OCI-M2 (cell line): Measurements from ENCODE around the gene TBX18.

Experiments used
- DNase-seq: peaks from one replicate; lab custom pipeline; 2025; ENCODE audit not compliant: unreplicated experiment; lab: John Stamatoyannopoulos, UW

The TBX18 gene

DNA sequence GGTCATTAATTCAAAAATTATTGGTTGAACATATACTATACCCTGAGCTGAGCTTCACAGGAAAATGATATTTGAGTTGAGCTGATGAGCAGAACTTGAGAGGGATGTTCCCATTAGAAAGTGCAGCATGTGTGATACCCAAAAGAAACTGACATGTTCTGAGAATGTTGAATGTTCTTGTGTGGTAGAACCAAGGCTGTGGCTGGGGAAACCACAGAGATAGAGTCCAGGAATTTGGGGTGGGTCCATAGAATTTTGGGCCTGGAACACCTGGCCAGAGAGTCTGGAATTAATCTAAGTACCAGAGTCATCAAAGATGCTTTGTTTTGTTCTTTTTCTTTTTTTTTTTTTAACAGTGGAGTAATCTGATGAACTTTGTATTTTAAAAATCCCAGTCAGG, 88.7 kb downstream of the TBX18 start:
- no peak for DNase-seq

DNA sequence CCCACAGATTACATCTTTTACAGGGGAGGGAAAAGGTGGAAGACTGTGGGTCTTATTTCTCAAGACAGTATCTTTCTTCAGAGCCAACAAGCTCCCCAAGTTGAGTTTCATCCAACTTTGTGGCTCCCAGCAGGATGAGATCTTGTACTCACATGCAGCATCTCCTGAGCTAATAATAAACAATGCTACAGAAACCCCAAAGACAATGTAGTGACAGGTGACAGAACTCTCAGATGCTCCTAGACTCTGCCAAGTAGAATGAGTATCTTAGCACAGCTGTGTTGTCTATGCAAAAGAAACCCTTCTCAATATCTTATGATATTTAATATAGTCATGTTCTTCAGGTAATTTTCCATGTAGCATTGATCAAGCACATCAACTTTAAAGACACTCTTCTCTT, 90.0 kb downstream of the TBX18 start:
- DNase-seq = no peak

DNA sequence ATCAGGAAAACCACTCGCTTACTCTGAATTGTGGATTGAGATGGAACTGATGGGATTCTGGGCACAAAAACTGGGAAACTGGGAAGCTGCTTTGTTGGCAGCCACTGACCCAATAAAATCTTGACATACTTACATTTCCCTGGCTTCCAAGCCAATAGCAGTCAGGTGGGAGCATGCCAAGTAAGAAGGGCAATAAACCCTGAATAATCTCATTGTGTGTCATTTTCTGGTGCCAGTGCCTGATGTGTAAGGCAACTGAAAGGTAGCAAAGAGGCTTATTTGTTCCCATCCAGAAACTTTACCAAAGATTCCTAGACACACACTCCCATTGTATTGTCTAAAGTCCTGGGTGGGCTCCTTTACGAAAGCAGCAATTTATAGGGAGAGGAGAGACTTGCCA, 93.2 kb downstream of the TBX18 start:
- no peak for DNase-seq

DNA sequence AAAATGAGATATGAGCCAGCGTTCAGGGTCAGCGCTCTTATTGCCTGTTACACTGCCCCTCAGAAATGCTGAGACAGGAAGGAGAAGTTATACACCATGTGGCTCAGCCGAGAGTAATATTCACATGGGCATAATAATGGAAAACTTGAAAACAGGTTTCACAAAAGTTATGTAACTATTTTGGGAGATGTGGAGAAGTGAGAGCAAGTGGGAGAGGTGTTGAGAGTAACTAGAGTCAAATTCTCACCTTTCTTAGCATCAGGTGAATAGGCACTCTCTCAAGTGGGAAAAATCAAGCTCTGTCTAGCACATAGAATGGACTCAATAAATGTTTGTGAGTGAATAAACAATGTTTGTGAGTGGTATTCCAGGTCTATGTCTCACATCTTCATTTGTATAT, 94.5 kb downstream of the TBX18 start:
- DNase-seq = no peak

DNA sequence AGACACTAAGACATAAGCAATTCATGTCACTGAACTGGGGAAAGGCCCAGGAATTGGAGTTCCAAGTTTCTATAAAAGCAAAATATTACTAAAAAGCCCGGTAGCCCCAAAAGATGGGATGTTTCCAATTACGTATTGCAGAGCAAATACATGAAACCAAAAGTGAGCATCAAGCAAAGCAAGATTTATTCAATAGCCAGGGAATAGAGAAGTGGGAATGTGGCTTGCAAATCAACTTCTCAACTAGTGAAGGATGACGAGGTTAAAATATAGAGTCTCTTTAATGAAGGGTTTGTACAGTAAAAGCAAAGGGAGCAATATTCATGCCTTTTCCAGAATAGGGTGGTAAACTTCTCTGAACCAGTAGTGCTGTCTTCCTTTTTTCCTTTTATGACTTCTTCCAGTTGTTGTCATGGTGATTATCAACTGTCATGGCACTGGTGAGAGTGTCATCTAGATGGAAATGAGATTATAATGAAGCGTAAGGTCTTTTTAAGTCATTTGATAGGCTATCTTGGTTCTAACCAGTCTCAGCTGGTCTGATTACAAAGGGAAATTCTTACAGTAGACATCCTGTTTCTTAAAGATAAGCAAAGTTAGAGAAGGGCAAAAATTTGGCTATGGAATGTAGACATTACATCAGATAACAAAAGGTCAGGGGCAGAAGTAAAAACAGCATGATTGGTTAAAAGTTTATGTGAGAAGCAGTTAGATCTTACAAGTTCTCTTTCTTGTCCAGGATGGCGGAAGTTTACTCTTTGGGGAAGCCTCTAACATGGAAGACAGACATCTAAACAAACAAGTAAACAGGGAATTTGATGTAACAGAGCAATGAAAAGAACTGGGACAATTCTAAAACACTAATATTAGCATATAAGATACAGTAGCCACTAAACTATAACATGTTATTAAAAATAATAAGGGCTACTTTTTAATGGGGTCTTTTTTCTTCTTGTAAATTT, 96.9 kb downstream of the TBX18 start:
- no peak for DNase-seq

DNA sequence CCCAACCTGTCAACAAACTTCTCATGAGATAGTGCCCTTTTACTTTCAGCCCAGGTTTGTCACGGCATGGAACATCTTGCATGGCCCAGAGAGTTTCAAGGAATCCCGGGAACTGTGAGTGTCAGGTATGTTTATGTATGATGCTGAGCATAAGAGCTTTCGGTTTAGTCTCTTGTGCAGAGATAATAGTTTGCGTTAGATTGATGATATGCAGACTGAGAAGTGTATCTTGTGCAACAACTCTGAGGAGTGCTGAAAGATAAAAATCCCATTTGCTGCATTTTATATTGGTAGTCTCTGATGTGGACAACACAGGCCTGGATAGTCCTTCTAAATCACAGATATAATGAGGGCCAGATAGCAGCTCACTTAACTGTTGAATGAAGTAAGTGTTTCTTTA, 99.0 kb downstream of the TBX18 start:
- DNase-seq = no peak

DNA sequence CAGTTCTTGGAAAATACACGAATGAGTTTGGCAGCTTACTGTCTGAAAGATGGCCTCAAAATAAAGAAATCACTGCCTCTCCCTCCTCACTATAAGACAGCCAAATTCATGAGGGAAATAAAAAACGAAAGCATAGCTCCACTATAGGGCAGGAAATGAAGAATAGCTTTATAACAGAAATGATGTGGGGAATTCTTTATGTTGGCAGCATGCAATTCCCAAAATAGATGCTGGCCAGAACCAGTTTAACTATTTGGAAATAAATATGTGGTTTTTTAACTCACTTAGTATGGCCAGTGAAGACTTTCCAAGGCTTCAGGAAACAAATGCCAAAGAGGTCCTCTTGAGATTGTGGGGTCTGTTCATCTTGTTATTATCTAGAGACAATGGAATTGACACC, 100.5 kb downstream of the TBX18 start:
- DNase-seq = no peak

DNA sequence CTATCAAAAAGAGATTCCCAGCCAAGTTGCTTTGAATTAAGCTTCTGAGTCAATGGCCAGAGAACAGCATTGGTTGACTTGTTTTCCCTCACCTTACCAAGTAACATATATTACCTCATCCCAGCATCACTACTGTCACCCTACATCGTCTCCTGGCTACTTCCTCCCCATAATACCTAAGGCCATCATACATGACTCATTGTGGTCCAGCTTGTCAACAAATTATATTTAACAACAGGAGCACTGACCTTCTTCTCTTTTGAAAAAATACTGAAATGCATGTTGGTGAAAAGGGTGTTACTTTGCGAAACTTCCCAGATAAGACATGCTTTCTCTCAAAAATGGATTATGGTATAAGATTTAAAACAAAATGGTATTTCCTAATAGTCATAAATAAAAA, 106.9 kb downstream of the TBX18 start:
- no peak for DNase-seq

DNA sequence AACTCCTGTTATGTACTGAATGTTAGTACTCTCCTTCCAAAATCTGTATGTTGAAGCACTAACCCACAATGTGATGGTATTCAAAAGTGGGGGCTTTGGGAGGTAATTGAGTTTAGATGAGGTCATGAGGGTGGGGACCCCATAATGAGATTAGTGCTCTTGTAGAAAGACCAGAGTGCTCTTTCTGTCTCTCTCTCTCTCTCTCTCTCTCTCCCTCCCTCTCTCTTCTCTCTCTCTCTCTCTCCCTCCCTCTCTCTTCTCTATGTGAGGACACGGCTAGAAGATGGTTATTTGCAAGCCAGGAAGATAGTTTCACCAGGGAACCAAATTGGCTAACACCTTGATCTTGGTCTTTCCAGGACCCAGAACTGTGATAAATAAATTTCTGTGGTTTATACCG, 107.4 kb downstream of the TBX18 start:
- no peak for DNase-seq

DNA sequence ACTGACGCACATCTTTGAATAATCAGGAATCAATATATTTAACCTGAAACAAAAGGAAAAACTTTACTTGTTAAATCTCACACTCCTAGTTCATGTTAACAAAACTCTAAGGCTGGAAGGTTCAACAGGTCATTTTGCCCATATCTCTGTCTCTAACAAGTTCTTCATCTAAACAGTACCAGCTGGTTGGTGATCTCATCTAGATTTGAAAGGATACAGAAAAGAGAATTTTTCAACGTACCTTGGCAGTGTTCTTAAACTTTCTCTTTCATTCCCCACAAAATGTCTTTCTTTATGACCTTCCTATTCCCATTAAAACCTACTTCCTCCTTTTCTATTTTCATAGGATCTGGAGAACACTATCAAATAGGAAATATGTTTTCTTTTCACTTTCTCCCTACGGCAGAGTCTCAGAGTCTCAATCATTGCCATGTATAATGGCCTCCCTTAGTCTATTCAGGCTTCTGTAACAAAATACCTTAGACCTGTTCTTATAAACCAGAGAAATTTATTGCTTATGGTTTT, 111.3 kb downstream of the TBX18 start:
- DNase-seq = no peak

DNA sequence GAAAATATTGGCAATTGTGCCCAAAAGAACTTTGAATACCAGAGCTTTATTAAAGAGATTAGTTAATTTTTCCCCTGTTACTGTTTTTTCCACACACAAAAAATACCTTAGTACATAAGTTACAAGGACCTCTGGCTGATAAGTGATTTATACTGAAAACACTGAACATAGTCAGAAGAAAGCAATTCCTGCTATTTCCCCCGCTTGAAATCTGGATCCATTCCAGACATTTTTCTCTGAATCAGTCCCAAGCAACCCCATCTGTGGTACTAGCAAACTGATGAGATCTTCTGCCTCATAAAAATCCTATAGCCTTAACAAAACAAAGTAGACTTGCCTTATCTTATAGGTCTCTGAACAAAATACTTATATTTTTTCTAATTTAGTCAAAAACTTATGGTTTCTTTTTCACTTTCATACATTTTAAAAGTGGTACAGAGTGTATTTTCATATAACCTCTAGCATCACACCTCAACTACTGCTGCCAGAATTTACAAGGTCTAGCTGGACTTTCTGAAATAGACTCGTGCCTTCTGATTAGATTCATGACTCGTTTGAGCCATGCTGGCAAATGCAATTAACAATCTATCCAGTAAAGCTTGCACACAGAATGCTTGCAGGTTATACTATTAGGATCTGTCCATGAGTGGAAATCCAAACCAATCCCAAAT, 111.9 kb downstream of the TBX18 start:
- no peak for DNase-seq

DNA sequence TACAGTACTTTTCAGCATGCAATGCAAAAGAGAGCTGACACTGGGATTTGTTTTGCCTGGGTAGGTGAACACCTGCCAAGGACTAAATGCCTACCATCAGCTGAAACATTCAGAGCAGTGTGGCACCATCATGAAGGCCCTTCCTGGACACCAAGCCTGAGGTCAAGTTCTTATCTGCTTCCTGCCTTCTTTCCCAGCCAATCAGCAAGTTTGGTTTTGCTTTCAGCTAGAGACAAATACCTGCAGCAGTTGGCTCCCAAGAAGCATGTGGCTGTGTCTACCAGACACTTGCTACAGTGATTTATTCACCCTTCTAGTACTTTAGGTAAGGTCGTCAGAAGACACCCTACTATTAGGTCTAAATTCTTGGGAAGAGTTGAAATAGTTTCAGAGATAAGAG, 112.8 kb downstream of the TBX18 start:
- DNase-seq = no peak

DNA sequence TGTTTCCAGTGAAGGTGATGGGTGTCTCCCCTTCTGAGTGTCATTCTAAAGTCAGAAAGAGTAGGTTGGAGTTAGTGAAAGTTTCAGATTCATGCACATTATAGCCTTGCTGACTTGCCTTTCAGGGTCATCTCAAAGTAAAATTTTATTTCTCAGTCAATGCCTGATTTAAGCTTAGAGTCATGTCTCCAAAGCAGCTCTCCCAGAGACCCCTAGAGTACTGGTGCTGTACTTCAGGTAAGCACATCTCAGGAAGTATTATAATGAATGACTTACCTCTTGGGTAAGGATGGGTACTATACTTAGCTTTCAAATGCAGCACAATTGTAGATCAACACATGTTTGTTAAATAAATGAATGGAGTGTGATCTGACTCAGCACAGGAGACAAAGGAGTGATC, 116.0 kb downstream of the TBX18 start:
- DNase-seq = no peak

DNA sequence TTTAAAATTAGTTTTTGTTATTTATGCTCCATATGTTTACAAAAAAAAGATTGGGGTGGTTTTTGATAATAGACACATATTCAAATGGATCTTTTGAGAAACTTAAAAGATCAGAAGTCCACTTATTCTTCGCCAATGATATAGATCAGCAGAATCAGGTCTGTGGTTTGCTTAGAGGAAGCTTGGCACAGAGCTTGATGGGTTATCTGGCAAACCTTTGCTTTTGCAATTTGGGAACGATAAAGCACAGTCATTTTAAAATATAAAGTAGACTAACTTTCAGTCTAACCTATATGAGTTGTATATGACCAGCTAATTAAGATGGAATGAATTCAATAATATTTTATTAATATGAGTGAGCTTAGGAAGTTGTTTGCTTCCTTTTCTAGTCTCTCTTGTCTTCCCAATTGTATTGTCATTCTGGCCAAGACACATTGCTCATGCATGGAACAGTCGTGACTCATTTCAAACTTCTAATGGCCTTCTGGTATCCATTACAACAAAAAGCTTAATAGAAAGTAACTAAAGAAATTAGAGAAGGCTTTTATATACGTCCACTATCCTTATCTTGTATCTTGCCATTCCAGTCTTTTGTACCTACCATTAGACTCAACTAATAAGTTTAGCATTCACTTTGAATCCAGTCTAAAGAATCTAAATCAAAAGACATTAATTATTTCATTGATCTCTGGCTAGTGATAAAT, 118.7 kb downstream of the TBX18 start:
- no peak for DNase-seq

DNA sequence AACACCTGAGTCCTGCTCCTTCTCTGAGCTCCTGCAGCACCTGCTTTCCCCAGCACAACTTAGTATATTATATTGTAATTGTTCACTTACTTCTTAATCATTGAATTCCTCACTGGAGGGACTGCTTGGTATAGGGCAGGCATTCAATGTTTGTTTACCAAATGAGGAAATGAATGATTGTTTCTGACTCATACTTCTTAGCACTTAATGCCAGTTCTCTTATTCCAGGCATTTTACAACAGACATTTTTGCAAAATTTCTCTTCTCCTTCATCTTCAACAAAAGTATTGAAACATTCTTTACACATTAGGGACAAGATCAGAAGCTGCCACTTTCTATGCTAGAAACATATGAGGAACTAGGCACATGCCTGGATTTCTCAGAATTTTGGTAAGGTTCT, 119.4 kb downstream of the TBX18 start:
- no peak for DNase-seq

DNA sequence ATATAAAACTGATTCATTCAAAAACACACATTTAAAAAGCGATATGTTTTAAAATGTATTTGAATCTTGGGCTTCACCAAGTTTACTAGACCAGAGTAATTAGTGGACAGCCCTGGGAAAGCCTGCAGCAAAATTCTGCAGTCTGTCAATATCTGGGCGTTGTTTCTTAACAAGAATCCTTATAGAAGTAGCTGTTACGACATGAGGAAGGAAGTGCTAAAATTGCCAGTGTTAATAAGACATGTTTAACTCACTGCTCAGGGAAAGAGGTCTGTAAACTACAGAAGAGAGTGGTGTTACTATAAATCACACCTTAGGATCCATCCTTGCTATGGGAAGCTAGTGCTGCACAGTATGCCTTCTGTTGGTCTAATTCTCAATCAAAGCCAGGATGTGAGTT, 120.6 kb downstream of the TBX18 start:
- no peak for DNase-seq

DNA sequence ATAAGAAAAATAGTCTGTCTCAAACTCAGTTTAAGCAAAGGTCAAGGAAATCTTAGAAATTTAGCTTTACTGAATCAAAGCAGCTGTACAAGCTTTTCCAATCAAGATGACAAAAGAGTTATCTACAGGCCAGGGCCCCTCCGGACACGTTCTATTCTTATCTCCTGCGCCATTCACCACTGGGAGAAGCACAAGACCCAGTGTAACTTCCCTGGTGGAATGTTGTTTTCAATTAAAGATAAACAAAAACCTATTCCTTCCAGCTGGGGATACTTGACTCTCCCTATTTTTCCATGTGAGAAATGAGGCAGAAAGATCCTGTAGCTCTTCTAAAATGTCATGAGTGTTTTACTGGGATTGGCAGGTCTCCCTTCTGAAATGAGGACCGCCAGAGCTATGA, 123.3 kb downstream of the TBX18 start:
- no peak for DNase-seq

DNA sequence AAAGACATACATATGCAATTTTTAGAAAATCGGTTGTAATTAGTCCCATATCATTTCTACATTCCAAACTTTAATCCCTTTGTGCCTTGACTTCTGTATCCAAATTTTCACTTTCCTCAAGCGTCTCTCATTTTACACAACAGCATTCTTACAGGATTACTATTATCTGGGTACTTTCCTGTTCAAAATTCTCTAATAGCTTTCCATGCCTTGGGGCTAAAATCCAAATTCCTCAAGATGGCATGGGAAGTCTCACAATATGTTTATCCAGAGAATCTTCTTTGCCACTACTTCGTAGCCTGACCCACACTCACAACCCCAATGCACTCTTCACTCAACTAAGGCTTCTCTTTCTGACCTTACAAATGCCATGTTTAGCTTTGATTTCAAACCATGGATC, 125.0 kb downstream of the TBX18 start:
- DNase-seq = no peak

DNA sequence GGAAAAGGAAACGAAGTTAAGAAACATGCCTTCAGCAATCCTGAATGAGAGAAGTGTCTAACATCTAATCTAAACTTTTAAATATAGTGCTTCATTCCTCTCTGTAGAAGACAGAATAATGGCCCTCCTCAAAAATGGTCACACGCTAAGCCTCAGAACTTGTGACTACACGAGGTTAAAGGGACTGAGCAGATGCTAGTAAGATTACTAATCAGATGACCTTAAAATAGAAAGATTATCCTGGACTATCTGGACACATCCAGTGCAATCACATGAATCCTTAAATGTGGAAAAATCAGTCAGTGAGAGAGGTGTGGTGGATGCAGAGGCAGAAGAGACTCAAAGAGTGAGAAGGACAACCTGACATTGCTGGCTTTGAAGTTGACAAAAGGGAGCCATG, 126.1 kb downstream of the TBX18 start:
- DNase-seq = no peak
